Type B pancreatic cell (in vitro differentiated cells): Measurements from ENCODE around the gene APPL2. TPM values are rescaled to one million over a fixed set of nuclear protein-coding genes. Genes with fewer than 3 reads are reported as not detected.

Experiments used
- DNase-seq: peaks from one replicate; pipeline ENCODE4 v3.0.0; 2021; ENCODE audit warnings: mixed read lengths; ENCODE audit not compliant: unreplicated experiment; ENCODE audit errors: extremely low spot score
- H3K27ac Mint-ChIP-seq: 2 replicates; pipeline ENCODE4 v1.8.0; 2021; ENCODE audit warnings: mild to moderate bottlenecking, mixed read lengths
- H3K27me3 Mint-ChIP-seq: 2 replicates; pipeline ENCODE4 v1.8.0; 2021; ENCODE audit warnings: mixed read lengths
- H3K36me3 Mint-ChIP-seq: 2 replicates; pipeline ENCODE4 v1.8.0; 2021; ENCODE audit warnings: mixed read lengths
- H3K4me1 Mint-ChIP-seq: one replicate; pipeline ENCODE4 v1.8.0; 2021; ENCODE audit warnings: mixed read lengths; ENCODE audit not compliant: unreplicated experiment
- H3K4me3 Mint-ChIP-seq: 2 replicates; pipeline ENCODE4 v1.8.0; 2021; ENCODE audit warnings: mild to moderate bottlenecking, mixed read lengths
- H3K9me3 Mint-ChIP-seq: 2 replicates; pipeline ENCODE4 v1.8.0; 2021; ENCODE audit warnings: mixed read lengths
- total RNA-seq: library from RNA; stranded (reverse); gene quantifications from 2 replicates; pipeline ENCODE4 v1.2.1, GENCODE V29; 2021; ENCODE audit warnings: low replicate concordance
- TF ChIP-seq, protein P1 (sequence below): fragments of 200-600 bp; sonication (generic); conservative IDR thresholded peaks from 2 replicates; pipeline ENCODE4 v1.5.0; 2021; ENCODE audit warnings: antibody characterized with exemption, mild to moderate bottlenecking

APPL2 gene
- total RNA-seq, 1 donor from 2014 or later = 46.1 TPM

DNA sequence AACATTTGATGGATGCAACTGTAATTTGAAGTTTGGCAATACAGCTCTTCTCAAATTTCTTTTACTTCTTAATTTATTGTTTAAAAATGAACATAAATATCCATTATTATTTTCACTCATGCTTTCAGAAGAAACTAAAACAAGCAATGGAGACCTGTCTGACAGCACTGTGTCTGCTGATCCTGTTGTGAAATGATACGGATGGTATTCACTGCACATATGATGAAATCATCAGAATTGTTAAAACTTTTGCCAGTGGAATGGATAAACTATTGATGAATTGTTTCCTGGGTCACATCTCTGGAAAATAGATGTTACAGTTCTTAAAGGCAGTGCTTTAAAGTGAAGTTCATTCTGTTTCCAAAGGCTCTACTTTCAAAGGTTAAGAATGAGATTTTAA is 69.2 kb downstream of the APPL2 start:
- Mint-ChIP-seq H3K36me3 (peaks cover 20% of the 10 kb centered on the region), H3K4me1 (peaks cover 5% of the 10 kb centered on the region), H3K4me3 (no peak overlapping the region), H3K9me3 (no peaks in the 10 kb centered on the region), H3K27me3 (no peaks in the 10 kb centered on the region), H3K27ac (no peak overlapping the region)
- TF ChIP-seq, protein P1, sequence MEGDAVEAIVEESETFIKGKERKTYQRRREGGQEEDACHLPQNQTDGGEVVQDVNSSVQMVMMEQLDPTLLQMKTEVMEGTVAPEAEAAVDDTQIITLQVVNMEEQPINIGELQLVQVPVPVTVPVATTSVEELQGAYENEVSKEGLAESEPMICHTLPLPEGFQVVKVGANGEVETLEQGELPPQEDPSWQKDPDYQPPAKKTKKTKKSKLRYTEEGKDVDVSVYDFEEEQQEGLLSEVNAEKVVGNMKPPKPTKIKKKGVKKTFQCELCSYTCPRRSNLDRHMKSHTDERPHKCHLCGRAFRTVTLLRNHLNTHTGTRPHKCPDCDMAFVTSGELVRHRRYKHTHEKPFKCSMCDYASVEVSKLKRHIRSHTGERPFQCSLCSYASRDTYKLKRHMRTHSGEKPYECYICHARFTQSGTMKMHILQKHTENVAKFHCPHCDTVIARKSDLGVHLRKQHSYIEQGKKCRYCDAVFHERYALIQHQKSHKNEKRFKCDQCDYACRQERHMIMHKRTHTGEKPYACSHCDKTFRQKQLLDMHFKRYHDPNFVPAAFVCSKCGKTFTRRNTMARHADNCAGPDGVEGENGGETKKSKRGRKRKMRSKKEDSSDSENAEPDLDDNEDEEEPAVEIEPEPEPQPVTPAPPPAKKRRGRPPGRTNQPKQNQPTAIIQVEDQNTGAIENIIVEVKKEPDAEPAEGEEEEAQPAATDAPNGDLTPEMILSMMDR = no peak
- DNase-seq = no peak

DNA sequence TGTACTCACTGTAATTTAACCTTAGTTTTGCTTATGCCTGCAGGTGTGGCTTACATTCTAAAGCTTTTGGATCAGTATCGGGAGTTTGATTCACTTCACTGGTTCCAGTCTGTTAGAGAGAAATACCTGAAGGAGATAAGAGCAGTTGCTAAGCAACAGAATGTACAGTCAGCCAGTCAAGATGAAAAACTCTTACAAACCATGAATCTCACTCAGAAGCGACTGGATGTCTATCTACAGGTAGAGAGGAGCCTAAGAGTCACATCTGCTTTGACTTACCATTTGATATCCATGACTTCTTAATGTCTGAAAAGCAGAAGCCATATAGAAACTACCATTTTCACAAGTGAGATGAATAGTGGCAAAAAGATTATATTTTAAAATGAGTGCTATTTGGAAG is 71.9 kb downstream of the APPL2 start:
- Mint-ChIP-seq H3K9me3 (no peaks in the 10 kb centered on the region), H3K27ac (peak overlapping the region; percentile 40), H3K36me3 (peaks cover 29% of the 10 kb centered on the region), H3K27me3 (no peaks in the 10 kb centered on the region), H3K4me1 (peaks cover 5% of the 10 kb centered on the region), H3K4me3 (no peak overlapping the region)
- no peak for DNase-seq
- TF ChIP-seq, protein P1 = no peak

DNA sequence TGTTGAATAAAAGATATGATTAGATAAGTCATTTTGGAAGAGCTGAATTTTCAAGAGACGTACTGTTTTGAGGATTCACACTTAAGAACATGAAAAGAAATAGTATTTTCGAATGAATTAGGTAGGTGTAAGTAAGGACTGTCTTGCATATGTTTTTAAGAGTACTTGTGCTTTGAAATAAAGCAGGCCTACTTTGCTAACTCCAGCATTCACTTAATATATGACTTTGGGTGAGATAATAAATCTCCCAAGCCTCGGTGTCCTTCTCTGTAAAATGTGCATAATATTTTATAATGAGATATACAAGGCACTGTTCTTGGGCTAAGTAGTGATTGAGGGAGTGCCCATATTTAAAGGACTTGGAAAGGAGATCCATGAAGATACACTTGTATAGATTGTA is 73.8 kb downstream of the APPL2 start:
- no peaks in the 10 kb centered on the region for H3K27me3 Mint-ChIP-seq
- H3K9me3 Mint-ChIP-seq = no peaks in the 10 kb centered on the region
- H3K4me3 Mint-ChIP-seq = no peak overlapping the region
- no peak overlapping the region for H3K27ac Mint-ChIP-seq
- TF ChIP-seq, protein P1 = no peak
- no peak for DNase-seq
- peaks cover 36% of the 10 kb centered on the region for H3K36me3 Mint-ChIP-seq
- H3K4me1 Mint-ChIP-seq = peaks cover 5% of the 10 kb centered on the region

DNA sequence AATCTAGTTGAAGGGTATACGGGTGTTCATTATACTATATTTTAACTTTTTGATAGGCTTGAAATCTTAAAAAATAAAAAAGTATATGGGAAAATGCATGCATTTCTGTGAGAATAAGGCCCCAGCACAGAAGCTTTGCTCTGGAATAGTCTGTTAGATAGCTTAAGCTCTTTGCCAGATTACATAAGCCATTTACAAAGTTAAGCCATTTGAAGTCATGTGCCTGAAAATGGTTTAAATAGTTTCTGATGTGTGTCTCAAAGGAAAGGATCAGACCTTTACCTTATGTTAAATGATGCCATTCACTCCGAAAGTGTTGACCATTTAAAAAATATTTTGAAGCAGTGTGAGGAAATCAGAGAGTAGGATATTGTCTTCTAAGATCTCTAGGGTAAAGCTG is 77.1 kb downstream of the APPL2 start:
- TF ChIP-seq, protein P1 = no peak
- Mint-ChIP-seq H3K36me3 (peaks cover 48% of the 10 kb centered on the region), H3K4me3 (no peak overlapping the region), H3K9me3 (no peaks in the 10 kb centered on the region), H3K27me3 (no peaks in the 10 kb centered on the region), H3K4me1 (peaks cover 3% of the 10 kb centered on the region), H3K27ac (no peak overlapping the region)
- no peak for DNase-seq

DNA sequence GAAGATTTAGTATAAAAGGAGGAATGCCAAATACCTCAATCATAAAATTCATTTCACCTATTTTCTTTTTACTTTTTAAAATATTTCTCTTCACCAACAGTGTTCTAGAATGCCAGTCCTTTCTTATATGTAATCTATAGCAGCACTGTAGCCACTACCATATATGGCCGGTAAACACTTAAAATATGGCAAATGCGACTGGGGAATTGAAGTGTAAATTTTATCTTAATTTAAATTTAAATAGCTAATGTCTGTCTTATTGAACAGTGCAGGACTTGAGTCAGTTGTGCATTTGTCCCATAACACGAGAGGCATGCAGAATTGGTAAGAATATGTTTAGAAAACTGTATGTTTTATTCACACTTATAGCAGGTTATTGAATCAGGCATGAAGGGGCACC is 78.4 kb downstream of the APPL2 start:
- Mint-ChIP-seq H3K27ac (no peak overlapping the region), H3K36me3 (peaks cover 39% of the 10 kb centered on the region), H3K27me3 (no peaks in the 10 kb centered on the region), H3K9me3 (no peaks in the 10 kb centered on the region), H3K4me1 (no peaks in the 10 kb centered on the region), H3K4me3 (no peak overlapping the region)
- TF ChIP-seq, protein P1 = no peak
- DNase-seq = no peak

DNA sequence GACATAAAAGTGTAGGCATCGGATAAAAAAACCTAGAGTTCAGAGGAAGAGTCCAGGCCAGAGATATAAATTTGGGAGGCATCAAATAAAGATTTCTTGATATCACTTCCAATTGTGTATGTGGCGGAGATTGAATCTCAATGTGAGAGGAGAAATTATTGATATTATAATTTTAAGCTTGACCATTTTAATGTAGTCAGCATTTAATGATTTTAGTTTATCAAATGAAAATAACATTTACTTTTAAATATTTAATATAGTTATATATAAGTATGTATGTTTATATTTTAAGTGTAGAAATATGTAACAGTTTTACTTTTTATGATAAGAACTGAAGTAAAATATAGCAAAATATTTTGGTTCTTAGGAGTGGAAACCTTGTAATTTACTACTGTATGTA is 79.7 kb downstream of the APPL2 start:
- Mint-ChIP-seq H3K36me3 (peaks cover 34% of the 10 kb centered on the region), H3K4me3 (no peak overlapping the region), H3K27me3 (no peaks in the 10 kb centered on the region), H3K4me1 (no peaks in the 10 kb centered on the region), H3K9me3 (no peaks in the 10 kb centered on the region), H3K27ac (no peak overlapping the region)
- no peak for DNase-seq
- TF ChIP-seq, protein P1 = no peak
